Measurements from ENCODE around the gene SCAI.
A peak's percentile ranks its signal among the peaks of the same experiment; 100 is the strongest.

The SCAI gene

GRCh38 chr9:125161284-125161918, 18.1 kb upstream of the SCAI start:
- no peak overlapping the region for H3K4me3 ChIP-seq (ENCODE audit: insufficient read depth in 1 of 2, low read depth in 1 of 2, low read length in 2 of 2)
- H3K36me3 ChIP-seq (ENCODE audit: control insufficient read depth in 1 of 2, insufficient read depth in 2 of 2, low read depth in 1 of 2, low read length in 2 of 2) = peaks cover 2 to 15% of the 10 kb centered on the region in 2 experiments
- peaks cover 11% of the 10 kb centered on the region for H3K79me1 ChIP-seq (replicated peaks; ENCODE audit: low read length, poor library complexity, severe bottlenecking)
- H3K23ac ChIP-seq (ENCODE audit: low read length in 2 of 2) = no peak overlapping the region
- H3K4me1 ChIP-seq (ENCODE audit: control insufficient read depth, insufficient read depth, low read depth, low read length) = peaks cover 4% of the 10 kb centered on the region
- no peaks in the 10 kb centered on the region for H3K9me3 ChIP-seq (ENCODE audit: control insufficient read depth, low read length)
- no peak overlapping the region for H2BK120ac ChIP-seq (ENCODE audit: low read depth, low read length)
- no peak overlapping the region for H3K14ac ChIP-seq (ENCODE audit: low read length in 2 of 2)
- H4K91ac ChIP-seq (ENCODE audit: low read length) = no peak overlapping the region
- no peak overlapping the region for H3K27ac ChIP-seq (ENCODE audit: low read length, poor library complexity, severe bottlenecking)
- H2AFZ ChIP-seq (ENCODE audit: low read depth, low read length) = no peak overlapping the region
- WGBS = 85% methylated on average over 2 of the region's 3 CpGs
- no peak overlapping the region for H2BK5ac ChIP-seq (ENCODE audit: low read depth, low read length, poor library complexity, severe bottlenecking)
- H2AK5ac ChIP-seq (ENCODE audit: low read length, severe bottlenecking) = no peak overlapping the region
- H3K18ac ChIP-seq (ENCODE audit: low read depth in 1 of 2, low read length in 2 of 2) = no peak overlapping the region
- DNase-seq = no peak
- no peak overlapping the region for H4K8ac ChIP-seq (ENCODE audit: low read length)
- H3K4me2 ChIP-seq (ENCODE audit: low read length, poor library complexity, severe bottlenecking) = no peak overlapping the region
- H3K27me3 ChIP-seq (ENCODE audit: control insufficient read depth in 1 of 2, insufficient read depth in 1 of 2, low read length in 2 of 2) = no peaks in the 10 kb centered on the region
- no peak overlapping the region for H3K4ac ChIP-seq (ENCODE audit: low read depth in 1 of 2, low read length in 2 of 2)
- H2BK15ac ChIP-seq (ENCODE audit: low read depth, poor library complexity, severe bottlenecking) = no peak overlapping the region
- H2BK12ac ChIP-seq (ENCODE audit: low read length in 2 of 2) = no peak overlapping the region
- H3K9ac ChIP-seq (ENCODE audit: low read length) = peak overlapping the region; percentile 17

GRCh38 chr9:125160750-125161149, 17.4 kb upstream of the SCAI start:
- Histone ChIP-seq H2AFZ (ENCODE audit: low read depth, low read length) (no peak overlapping the region), H2BK5ac (ENCODE audit: low read depth, low read length, poor library complexity, severe bottlenecking) (no peak overlapping the region), H3K4me2 (ENCODE audit: low read length, poor library complexity, severe bottlenecking) (no peak overlapping the region), H3K27ac (ENCODE audit: low read length, poor library complexity, severe bottlenecking) (no peak overlapping the region), H3K79me1 (replicated peaks; ENCODE audit: low read length, poor library complexity, severe bottlenecking) (peaks cover 11% of the 10 kb centered on the region), H3K14ac (ENCODE audit: low read length in 2 of 2) (no peak overlapping the region), H2AK5ac (ENCODE audit: low read length, severe bottlenecking) (no peak overlapping the region), H2BK15ac (ENCODE audit: low read depth, poor library complexity, severe bottlenecking) (no peak overlapping the region), H3K4ac (ENCODE audit: low read depth in 1 of 2, low read length in 2 of 2) (no peak overlapping the region), H3K9me3 (ENCODE audit: control insufficient read depth, low read length) (no peaks in the 10 kb centered on the region), H2BK12ac (ENCODE audit: low read length in 2 of 2) (no peak overlapping the region), H3K4me1 (ENCODE audit: control insufficient read depth, insufficient read depth, low read depth, low read length) (peaks cover 4% of the 10 kb centered on the region), H3K9ac (ENCODE audit: low read length) (peak overlapping the region; percentile 17), H3K36me3 (ENCODE audit: control insufficient read depth in 1 of 2, insufficient read depth in 2 of 2, low read depth in 1 of 2, low read length in 2 of 2) (peaks cover 2 to 15% of the 10 kb centered on the region in 2 experiments), H2BK120ac (ENCODE audit: low read depth, low read length) (no peak overlapping the region), H3K18ac (ENCODE audit: low read depth in 1 of 2, low read length in 2 of 2) (no peak overlapping the region), H4K91ac (ENCODE audit: low read length) (no peak overlapping the region), H3K4me3 (ENCODE audit: insufficient read depth in 1 of 2, low read depth in 1 of 2, low read length in 2 of 2) (no peak overlapping the region), H4K8ac (ENCODE audit: low read length) (no peak overlapping the region), H3K23ac (ENCODE audit: low read length in 2 of 2) (no peak overlapping the region), H3K27me3 (ENCODE audit: control insufficient read depth in 1 of 2, insufficient read depth in 1 of 2, low read length in 2 of 2) (no peaks in the 10 kb centered on the region)
- no peak for DNase-seq

DNA sequence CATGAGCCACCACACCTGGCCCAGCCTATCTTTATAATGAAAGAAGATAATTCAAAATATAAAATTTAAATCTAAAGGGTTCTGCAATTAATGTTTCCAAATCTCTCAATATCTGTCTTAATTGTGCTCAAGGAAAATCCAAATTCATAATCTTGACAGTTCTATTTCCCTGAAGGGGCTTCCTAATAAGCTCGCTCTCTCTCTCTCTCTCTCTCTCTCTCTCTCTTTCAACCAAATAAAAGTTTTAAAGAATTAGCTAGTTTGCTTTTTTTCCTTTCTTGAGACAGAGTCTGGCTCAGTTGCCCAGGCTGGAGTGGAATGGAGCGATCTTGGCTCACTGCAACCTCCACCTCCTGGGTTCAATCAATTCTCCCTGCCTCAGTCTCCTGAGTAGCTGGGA, 13.2 kb upstream of the SCAI start:
- DNase-seq = no peak
- Histone ChIP-seq H3K9ac (ENCODE audit: low read length) (no peak overlapping the region), H3K27me3 (ENCODE audit: control insufficient read depth in 1 of 2, insufficient read depth in 1 of 2, low read length in 2 of 2) (no peaks in the 10 kb centered on the region), H2BK120ac (ENCODE audit: low read depth, low read length) (no peak overlapping the region), H3K27ac (ENCODE audit: low read length, poor library complexity, severe bottlenecking) (no peak overlapping the region), H2BK5ac (ENCODE audit: low read depth, low read length, poor library complexity, severe bottlenecking) (no peak overlapping the region), H3K9me3 (ENCODE audit: control insufficient read depth, low read length) (no peaks in the 10 kb centered on the region), H3K79me1 (replicated peaks; ENCODE audit: low read length, poor library complexity, severe bottlenecking) (peaks cover 14% of the 10 kb centered on the region), H2BK15ac (ENCODE audit: low read depth, poor library complexity, severe bottlenecking) (no peak overlapping the region), H3K4ac (ENCODE audit: low read depth in 1 of 2, low read length in 2 of 2) (no peak overlapping the region), H3K36me3 (ENCODE audit: control insufficient read depth in 1 of 2, insufficient read depth in 2 of 2, low read depth in 1 of 2, low read length in 2 of 2) (peaks cover 17 to 53% of the 10 kb centered on the region in 2 experiments), H3K4me3 (ENCODE audit: insufficient read depth in 1 of 2, low read depth in 1 of 2, low read length in 2 of 2) (no peak overlapping the region), H3K18ac (ENCODE audit: low read depth in 1 of 2, low read length in 2 of 2) (no peak overlapping the region), H4K8ac (ENCODE audit: low read length) (no peak overlapping the region), H3K14ac (ENCODE audit: low read length in 2 of 2) (no peak overlapping the region), H2AK5ac (ENCODE audit: low read length, severe bottlenecking) (no peak overlapping the region), H3K23ac (ENCODE audit: low read length in 2 of 2) (no peak overlapping the region), H2BK12ac (ENCODE audit: low read length in 2 of 2) (no peak overlapping the region), H4K91ac (ENCODE audit: low read length) (no peak overlapping the region), H2AFZ (ENCODE audit: low read depth, low read length) (no peak overlapping the region), H3K4me1 (ENCODE audit: control insufficient read depth, insufficient read depth, low read depth, low read length) (peaks cover 2% of the 10 kb centered on the region), H3K4me2 (ENCODE audit: low read length, poor library complexity, severe bottlenecking) (no peak overlapping the region)
- WGBS = 100% methylated on average over 2 of the region's 2 CpGs

DNA sequence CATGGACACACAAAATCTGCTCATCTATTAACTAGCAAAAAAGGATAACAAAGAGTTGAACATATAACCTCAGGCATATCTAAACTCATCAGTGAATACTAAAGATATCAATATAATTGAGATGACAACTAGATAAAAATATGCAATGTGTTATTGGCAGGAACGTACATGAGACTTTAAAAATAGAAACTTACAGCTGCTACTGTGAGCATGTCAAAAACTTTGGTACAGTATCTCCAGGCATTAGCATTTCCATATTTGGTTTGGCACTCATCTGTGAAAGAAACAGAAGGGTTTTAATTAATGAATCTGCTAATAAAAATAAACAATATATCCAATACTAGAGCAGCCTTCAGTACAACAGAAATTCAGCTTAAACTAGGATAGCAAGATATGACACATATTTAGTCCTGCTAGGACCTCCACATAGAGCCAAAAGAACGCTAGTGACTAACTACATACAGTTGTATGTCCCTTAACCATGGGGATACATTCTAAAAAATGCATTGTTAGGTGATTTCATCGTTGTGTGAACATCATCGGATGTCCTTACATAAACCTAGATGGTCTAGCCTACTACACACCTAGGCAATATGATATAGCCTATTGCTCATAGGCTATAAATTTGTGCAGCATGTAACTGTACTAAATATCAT, 10.5 kb upstream of the SCAI start:
- H3K4ac ChIP-seq (ENCODE audit: low read depth in 1 of 2, low read length in 2 of 2) = no peak overlapping the region
- H2AK5ac ChIP-seq (ENCODE audit: low read length, severe bottlenecking) = no peak overlapping the region
- no peak overlapping the region for H3K27ac ChIP-seq (ENCODE audit: low read length, poor library complexity, severe bottlenecking)
- no peak overlapping the region for H3K14ac ChIP-seq (ENCODE audit: low read length in 2 of 2)
- no peak for DNase-seq
- no peaks in the 10 kb centered on the region for H3K4me1 ChIP-seq (ENCODE audit: control insufficient read depth, insufficient read depth, low read depth, low read length)
- H3K9ac ChIP-seq (ENCODE audit: low read length) = no peak overlapping the region
- no peak overlapping the region for H2BK12ac ChIP-seq (ENCODE audit: low read length in 2 of 2)
- H3K4me2 ChIP-seq (ENCODE audit: low read length, poor library complexity, severe bottlenecking) = no peak overlapping the region
- H2BK120ac ChIP-seq (ENCODE audit: low read depth, low read length) = no peak overlapping the region
- 100% methylated on average over 1 of the region's 4 CpGs for WGBS
- no peak overlapping the region for H3K18ac ChIP-seq (ENCODE audit: low read depth in 1 of 2, low read length in 2 of 2)
- no peak overlapping the region for H2AFZ ChIP-seq (ENCODE audit: low read depth, low read length)
- no peak overlapping the region for H2BK5ac ChIP-seq (ENCODE audit: low read depth, low read length, poor library complexity, severe bottlenecking)
- no peak overlapping the region for H2BK15ac ChIP-seq (ENCODE audit: low read depth, poor library complexity, severe bottlenecking)
- no peak overlapping the region for H4K8ac ChIP-seq (ENCODE audit: low read length)
- H3K27me3 ChIP-seq (ENCODE audit: control insufficient read depth in 1 of 2, insufficient read depth in 1 of 2, low read length in 2 of 2) = no peaks in the 10 kb centered on the region
- no peak overlapping the region for H4K91ac ChIP-seq (ENCODE audit: low read length)
- H3K36me3 ChIP-seq (ENCODE audit: control insufficient read depth in 1 of 2, insufficient read depth in 2 of 2, low read depth in 1 of 2, low read length in 2 of 2) = peaks cover 27 to 78% of the 10 kb centered on the region in 2 experiments
- peaks cover 17% of the 10 kb centered on the region for H3K79me1 ChIP-seq (replicated peaks; ENCODE audit: low read length, poor library complexity, severe bottlenecking)
- no peak overlapping the region for H3K4me3 ChIP-seq (ENCODE audit: insufficient read depth in 1 of 2, low read depth in 1 of 2, low read length in 2 of 2)
- no peaks in the 10 kb centered on the region for H3K9me3 ChIP-seq (ENCODE audit: control insufficient read depth, low read length)
- H3K23ac ChIP-seq (ENCODE audit: low read length in 2 of 2) = no peak overlapping the region
